HCT116 (cell line): ENCODE results near the gene DDX23. TPM values are rescaled to one million over a fixed set of nuclear protein-coding genes. Genes with fewer than 3 reads are reported as not detected.
"Not testable (repeated sequence)": the region's sequence is repeated elsewhere in the genome, so short reads cannot be mapped to it uniquely, and the experiment has no call there.

Experiments used
- ATAC-seq: fragments of 200-7000 bp; cut with Tn5 transposase; 2 replicates; pipeline ENCODE4 v1.9.1; 2020; ENCODE audit warnings: mild to moderate bottlenecking, moderate library complexity
- BruUV-seq: library from RNA; stranded (reverse); fragments of 400-500 nt; replicated peaks from 2 replicates; lab custom pipeline; 2021; lab: Mats Ljungman, UMichigan
- CTCF ChIA-PET: fragments of 300-600 bp; sonication (Branson Sonifier 250); formaldehyde crosslinking; loops from one replicate; lab custom pipeline; 2021; ENCODE audit warnings: antibody characterized with exemption; lab: Charles Lee
- POLR2A ChIA-PET: fragments of 300-600, 350-600 bp; sonication (Branson Sonifier 250); formaldehyde crosslinking; loops from one replicate; lab custom pipeline; 2021; ENCODE audit warnings: antibody characterized with exemption; lab: Charles Lee
- RAD21 ChIA-PET, 2 experiments: fragments of 300-600 bp; sonication (Branson Sonifier 250); formaldehyde crosslinking; loops; one replicate each; lab custom pipeline; 2023; ENCODE audit warnings: low total read pairs in 2 of 2; ENCODE audit not compliant: uncharacterized antibody in 2 of 2, unreplicated experiment in 2 of 2, low non-redundant PET in 1 of 2; lab: Charles Lee
- DNase-seq: peaks from one replicate; pipeline ENCODE4 v3.0.0-alpha.2; 2010; ENCODE audit warnings: low read depth, low spot score
- H2AFZ ChIP-seq: fragments of 200-600 bp; shearing (Covaris generic), sonication (generic); 2 replicates; pipeline ENCODE4 v1.6.1; 2017; ENCODE audit warnings: low read depth, mixed run types, mixed read lengths, antibody characterized with exemption, low read length; ENCODE audit not compliant: poor library complexity, severe bottlenecking
- H3K27ac ChIP-seq: 2 replicates; pipeline ENCODE4 v1.5.1; 2012; ENCODE audit warnings: low read depth, low read length
- H3K27me3 ChIP-seq: fragments of 200-600 bp; sonication (generic); 2 replicates; pipeline ENCODE4 v1.6.1; 2016; ENCODE audit warnings: mixed run types, low read length, mixed read lengths; ENCODE audit not compliant: insufficient read depth
- H3K36me3 ChIP-seq, 2 experiments: fragments of 200-500 bp in 1 of 2; fragments of 200-600 bp in 1 of 2; sonication (Bioruptor generic) in 1 of 2; sonication (generic) in 1 of 2; 2 replicates each; pipeline versions ENCODE4 v1.5.1 to v1.6.1; 2014 to 2016; ENCODE audit warnings: low read length in 2 of 2, inconsistent platforms in 1 of 2, mixed read lengths in 1 of 2, mixed run types in 1 of 2; ENCODE audit not compliant: insufficient read depth in 2 of 2, control insufficient read depth in 1 of 2
- H3K4me1 ChIP-seq, 2 experiments: fragments of 200-600 bp in 1 of 2; sonication (generic) in 1 of 2; 2 replicates each; pipeline versions ENCODE4 v1.5.1 to v1.6.1; 2012 to 2017; ENCODE audit warnings: low read length in 2 of 2, inconsistent platforms in 1 of 2, mild to moderate bottlenecking in 1 of 2, mixed read lengths in 1 of 2, mixed run types in 1 of 2, moderate library complexity in 1 of 2; ENCODE audit not compliant: insufficient read depth in 2 of 2, control insufficient read depth in 1 of 2
- H3K4me2 ChIP-seq: fragments of 200-600 bp; sonication (generic); 2 replicates; pipeline ENCODE4 v1.6.1; 2017; ENCODE audit warnings: mixed run types, low read length, mixed read lengths
- H3K4me3 ChIP-seq, 2 experiments: fragments of 200-600 bp in 1 of 2; sonication (generic) in 1 of 2; replicated peaks in 1 of 2; 2 replicates each; pipeline ENCODE4 v1.5.1; 2011 to 2016; ENCODE audit warnings: low read length in 2 of 2, control low read depth in 1 of 2, low read depth in 1 of 2, mild to moderate bottlenecking in 1 of 2, mixed read lengths in 1 of 2, mixed run types in 1 of 2
- H3K79me2 ChIP-seq: fragments of 200-600 bp; sonication (generic); 2 replicates; pipeline ENCODE4 v1.6.1; 2017; ENCODE audit warnings: mild to moderate bottlenecking, mixed run types, low read length, moderate library complexity, mixed read lengths; ENCODE audit not compliant: insufficient read depth
- H3K9ac ChIP-seq: fragments of 200-600 bp; sonication (generic); 2 replicates; pipeline ENCODE4 v1.6.1; 2016; ENCODE audit warnings: low read length, mixed read lengths
- H3K9me2 ChIP-seq: fragments of 200-600 bp; sonication (generic), shearing (Covaris generic); 2 replicates; pipeline ENCODE4 v1.6.1; 2017; ENCODE audit warnings: mixed run types, mild to moderate bottlenecking, moderate library complexity; ENCODE audit not compliant: insufficient read depth
- H3K9me3 ChIP-seq, 2 experiments: fragments of 200-500 bp in 1 of 2; fragments of 200-600 bp in 1 of 2; sonication (Bioruptor generic) in 1 of 2; sonication (generic) in 1 of 2; 2 replicates each; pipeline ENCODE4 v1.6.1; 2014 to 2017; ENCODE audit warnings: low read length in 2 of 2, mixed read lengths in 2 of 2, inconsistent platforms in 1 of 2, low read depth in 1 of 2, mild to moderate bottlenecking in 1 of 2, mixed run types in 1 of 2, moderate library complexity in 1 of 2; ENCODE audit not compliant: control insufficient read depth in 1 of 2, insufficient read depth in 1 of 2
- H4K20me1 ChIP-seq: fragments of 200-600 bp; sonication (generic), shearing (Covaris generic); 2 replicates; pipeline ENCODE4 v1.6.1; 2017; ENCODE audit warnings: mixed run types, mild to moderate bottlenecking, moderate library complexity; ENCODE audit not compliant: insufficient read depth
- EGR1 ChIP-seq: IDR thresholded peaks from 2 replicates; pipeline ENCODE4 v1.6.1; 2012; ENCODE audit warnings: low read depth
- ELF1 ChIP-seq: IDR thresholded peaks from 2 replicates; pipeline ENCODE4 v1.6.1; 2012; ENCODE audit warnings: low read depth, borderline replicate concordance
- FOSL1 ChIP-seq: IDR thresholded peaks from 2 replicates; pipeline ENCODE4 v1.6.1; 2012; ENCODE audit warnings: low read depth
- JUND ChIP-seq: IDR thresholded peaks from 2 replicates; pipeline ENCODE4 v1.6.1; 2012
- POLR2AphosphoS5 ChIP-seq: IDR thresholded peaks from 2 replicates; pipeline ENCODE4 v1.6.1; 2011; ENCODE audit warnings: mild to moderate bottlenecking, low read depth, low read length, moderate library complexity
- SP1 ChIP-seq: IDR thresholded peaks from 2 replicates; pipeline ENCODE4 v1.6.1; 2012; ENCODE audit warnings: low read depth
- ZFX ChIP-seq: fragments of 450-650 bp; IDR thresholded peaks from 2 replicates; pipeline ENCODE4 v1.6.1; 2017
- ZNF274 ChIP-seq: fragments of 200-500 bp; sonication (Bioruptor generic); IDR thresholded peaks from 2 replicates; pipeline ENCODE4 v1.6.1; 2014; ENCODE audit warnings: mild to moderate bottlenecking, low read depth, low read length, inconsistent platforms
- intact Hi-C: fragments of 100-400 bp; cut with micrococcal nuclease; formaldehyde crosslinking; loops from 2 replicates; pipeline ENCODE4 v1.10.0; 2022
- total RNA-seq: library from RNA; stranded (reverse); gene quantifications from one replicate; pipeline ENCODE4 v1.2.1, GENCODE V29; 2021; ENCODE audit not compliant: unreplicated experiment
- TF ChIP-seq, protein P1 (sequence below): IDR thresholded peaks from 2 replicates; pipeline ENCODE4 v1.6.1; 2012

The DDX23 gene
- total RNA-seq, 1 experiment from 2014 or later = 75.0 TPM

DNA sequence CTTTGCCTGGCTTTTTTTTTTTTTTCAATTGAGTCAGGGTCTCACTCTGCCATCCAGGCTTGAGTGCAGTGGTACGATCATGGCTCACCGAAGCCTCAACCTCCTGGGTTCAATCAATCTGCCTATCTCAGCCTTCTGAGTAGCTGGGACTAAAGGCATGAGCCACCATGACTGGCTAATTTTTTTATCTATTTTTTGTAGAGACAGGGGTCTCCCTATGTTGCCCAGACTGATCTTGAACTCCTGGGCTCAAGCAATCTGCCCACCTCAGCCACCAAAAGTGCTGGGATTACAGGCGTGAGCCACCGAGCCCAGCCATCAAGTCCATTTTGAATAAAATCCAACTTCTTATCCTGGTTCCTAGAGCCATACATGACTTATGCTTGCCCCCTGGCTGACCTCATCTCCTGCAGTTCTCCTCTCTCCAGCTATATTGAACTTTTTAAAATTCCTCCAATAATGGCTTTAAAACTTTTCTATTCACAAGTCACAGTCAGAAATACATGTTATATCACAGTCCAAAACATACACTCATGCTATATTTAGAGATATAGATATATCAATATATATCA is 24.1 kb upstream of the DDX23 start:
- no TSS peak for BruUV-seq
- H3K36me3 ChIP-seq = no peaks in the 10 kb centered on the region
- RAD21 ChIA-PET = interaction anchor here in 1 of 2 experiments (0.6 kb wide), 1 partner anchor 23 kb away, joined by 3 read pairs; no protein-coding TSS in a partner anchor
- H3K27me3 ChIP-seq = peaks cover 6% of the 10 kb centered on the region; the same call in 1 of the 2 replicates
- no peak for DNase-seq
- no peaks in the 10 kb centered on the region for H3K9me2 ChIP-seq
- no peak overlapping the region for H3K9ac ChIP-seq
- H3K9me3 ChIP-seq = no peaks in the 10 kb centered on the region
- ATAC-seq = no peak
- POLR2A ChIA-PET = interaction anchor here (1.1 kb wide), 1 partner anchor 10 kb away, joined by 4 read pairs; the partner anchor contains the start of gene RND1
- no peaks in the 10 kb centered on the region for H4K20me1 ChIP-seq
- H3K27ac ChIP-seq = no peak overlapping the region
- H2AFZ ChIP-seq = no peak overlapping the region
- intact Hi-C loops = no loop called here
- CTCF ChIA-PET = no interaction called here
- no peaks in the 10 kb centered on the region for H3K4me1 ChIP-seq
- no peak overlapping the region for H3K4me2 ChIP-seq
- TF ChIP-seq EGR1 (no peak), ZNF274 (no peak), ZFX (no peak), ELF1 (no peak), POLR2AphosphoS5 (no peak), SP1 (no peak), FOSL1 (no peak), JUND (no peak)
- TF ChIP-seq, protein P1, sequence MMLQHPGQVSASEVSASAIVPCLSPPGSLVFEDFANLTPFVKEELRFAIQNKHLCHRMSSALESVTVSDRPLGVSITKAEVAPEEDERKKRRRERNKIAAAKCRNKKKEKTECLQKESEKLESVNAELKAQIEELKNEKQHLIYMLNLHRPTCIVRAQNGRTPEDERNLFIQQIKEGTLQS = no peak
- H3K4me3 ChIP-seq = no peak overlapping the region
- no peaks in the 10 kb centered on the region for H3K79me2 ChIP-seq

DNA sequence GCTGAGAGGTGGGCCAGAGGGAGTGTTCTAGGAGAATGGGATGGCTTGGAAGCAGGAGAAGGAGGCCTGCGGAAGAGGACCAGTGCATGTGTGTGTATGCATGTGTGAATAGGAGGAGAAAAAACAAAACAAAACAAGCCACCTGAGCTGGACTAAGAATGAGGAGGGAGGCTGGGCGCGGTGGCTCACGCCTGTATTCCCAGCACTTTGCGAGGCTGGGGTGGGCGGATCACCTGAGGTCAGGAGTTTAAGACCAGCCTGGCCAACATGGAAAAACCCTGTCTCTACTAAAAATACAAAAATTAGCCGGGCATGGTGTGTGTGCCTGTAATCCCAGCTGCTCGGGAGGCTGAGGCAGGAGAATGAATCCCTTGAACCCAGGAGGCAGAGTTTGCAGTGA is 21.6 kb upstream of the DDX23 start:
- H3K4me1 ChIP-seq, RAD21 ChIA-PET, H3K4me3 ChIP-seq, BruUV-seq, H3K79me2 ChIP-seq, H3K27me3 ChIP-seq, H2AFZ ChIP-seq, intact Hi-C loops, H3K36me3 ChIP-seq, H3K9me2 ChIP-seq, H3K27ac ChIP-seq, H3K4me2 ChIP-seq, H3K9ac ChIP-seq, H3K9me3 ChIP-seq, DNase-seq, ATAC-seq, H4K20me1 ChIP-seq: not testable (repeated sequence)
- POLR2A ChIA-PET = interaction anchor here (0.6 to 1.2 kb wide), 2 partner anchors 20 to 1651 kb away, joined by 3 read pairs; no protein-coding TSS in a partner anchor
- CTCF ChIA-PET = interaction anchor here (1.3 to 1.5 kb wide), 2 partner anchors 17 to 21 kb away, joined by 3 to 5 read pairs; no protein-coding TSS in a partner anchor
